Left renal pelvis (tissue), 4 donors: ENCODE data around the gene ARL11. TPM values are rescaled to one million over a fixed set of nuclear protein-coding genes. Genes with fewer than 3 reads are reported as not detected.
A peak's percentile ranks its signal among the peaks of the same experiment; 100 is the strongest.
"Not testable (repeated sequence)": the region's sequence is repeated elsewhere in the genome, so short reads cannot be mapped to it uniquely, and the experiment has no call there.

ENCODE experiments used
- DNase-seq, 4 donors: peaks; one replicate each; pipeline ENCODE4 v3.0.0-alpha.2; 2013; ENCODE audit warnings: low read depth in 4 of 4, low spot score in 3 of 4
- polyA plus RNA-seq, 4 donors: library from polyadenylated mRNA; unstranded; fragments of 120-200 nt; gene quantifications; one replicate each; pipeline ENCODE4 v1.2.1, GENCODE V29; 2013; ENCODE audit not compliant: insufficient read length in 4 of 4

Gene ARL11
- polyA plus RNA-seq, 4 donors, result 0.27 to 0.46 (median 0.37) TPM

GRCh38 chr13:49610176-49610575, 18.1 kb upstream of the ARL11 start:
- DNase-seq, result no peak

GRCh38 chr13:49612042-49612441, 16.3 kb upstream of the ARL11 start:
- DNase-seq, result not testable (repeated sequence)

GRCh38 chr13:49615836-49616675, 12.3 kb upstream of the ARL11 start:
- no peak for DNase-seq

- no peak for DNase-seq
Observed at GRCh38 chr13:49616676-49617065, 11.6 kb upstream of the ARL11 start.

- no peak for DNase-seq
Observed at GRCh38 chr13:49620170-49620621, 8.1 kb upstream of the ARL11 start.

- no peak for DNase-seq
Observed at GRCh38 chr13:49622174-49622946, 5.9 kb upstream of the ARL11 start.

GRCh38 chr13:49624229-49624628, 4.1 kb upstream of the ARL11 start:
- DNase-seq, result no peak

- DNase-seq, result no peak
Observed at GRCh38 chr13:49625392-49626079, 2.8 kb upstream of the ARL11 start.

GRCh38 chr13:49629196-49629938, 1.1 kb downstream of the ARL11 start:
- DNase-seq, result no peak

- no peak for DNase-seq
Observed at GRCh38 chr13:49629947-49630346, 1.6 kb downstream of the ARL11 start.

- DNase-seq, result no peak
Observed at GRCh38 chr13:49630580-49630979, 2.3 kb downstream of the ARL11 start.

- no peak for DNase-seq
Observed at GRCh38 chr13:49632156-49632555, 3.8 kb downstream of the ARL11 start.

- no peak for DNase-seq
Observed at GRCh38 chr13:49633710-49634109, 5.4 kb downstream of the ARL11 start.

- DNase-seq, result peak in 3 of 4 donors; percentile 27 to 46 (median 42)
Observed at GRCh38 chr13:49635599-49636433, 7.5 kb downstream of the ARL11 start.

- DNase-seq, result no peak
Observed at GRCh38 chr13:49636705-49637104, 8.4 kb downstream of the ARL11 start.

GRCh38 chr13:49638030-49638743, 9.9 kb downstream of the ARL11 start:
- DNase-seq, result no peak

GRCh38 chr13:49638744-49639072, 10.4 kb downstream of the ARL11 start:
- no peak for DNase-seq

- no peak for DNase-seq
Observed at GRCh38 chr13:49641801-49642291, 13.5 kb downstream of the ARL11 start.
